Motor neuron (in vitro differentiated cells): Measurements from ENCODE around the gene RECQL5. TPM values are rescaled to one million over a fixed set of nuclear protein-coding genes. Genes with fewer than 3 reads are reported as not detected.

Source experiments
- ATAC-seq, 8 experiments: fragments of 200-7000 bp; cut with Tn5 transposase; replicated peaks in 6 of 8; 2 replicates each; pipeline ENCODE4 v1.8.0; 2021; ENCODE audit warnings: mild to moderate bottlenecking in 8 of 8, moderate library complexity in 8 of 8
- H3K27ac ChIP-seq, 2 donors: fragments of 250-450 bp; sonication (Bioruptor Pico); 2 replicates each; pipeline ENCODE4 v1.9.0; 2021; ENCODE audit warnings: antibody characterized with exemption in 2 of 2, mild to moderate bottlenecking in 2 of 2, moderate library complexity in 1 of 2
- H3K4me1 ChIP-seq, 2 donors: fragments of 250-450 bp; sonication (Bioruptor Pico); replicated peaks in 1 of 2; 2 replicates each; pipeline ENCODE4 v1.6.1; 2021; ENCODE audit warnings: antibody characterized with exemption in 2 of 2, mild to moderate bottlenecking in 2 of 2, moderate library complexity in 1 of 2
- H3K4me3 ChIP-seq, 5 donors: fragments of 250-450 bp; sonication (Bioruptor Pico); 2 replicates each; pipeline ENCODE4 v1.9.0; 2021; ENCODE audit warnings: antibody characterized with exemption in 5 of 5, mild to moderate bottlenecking in 5 of 5, moderate library complexity in 4 of 5
- WGBS, 10 experiments: fragments of 450-650 bp; shearing (Covaris generic); methylation state at CpG; one replicate each; pipeline ENCODE4 v1.0.0; 2022; 5-methylcytosine and 5-hydroxymethylcytosine counted together
- in situ Hi-C, 9 experiments: fragments of 400-800 bp; cut with MboI; loops; one replicate each; pipeline ENCODE4 v1.15.0; 2021; ENCODE audit warnings: low sequenced_read_pairs in 9 of 9, low pct_unique_long_range_greater_than_20kb in 2 of 9; ENCODE audit not compliant: unreplicated experiment in 9 of 9
- total RNA-seq, 8 experiments: library from RNA; unstranded; fragments of 300-600 nt; gene quantifications; 2 replicates each; pipeline versions ENCODE4 v1.2.3 to v1.2.4, GENCODE V29; 2022

RECQL5 gene
- total RNA-seq, 8 experiments from 2014 or later: 12.6 to 58.3 (median 22.8) TPM

- H3K4me1 ChIP-seq: no peaks in the 10 kb centered on the region
- in situ Hi-C loops: no loop called here
- peak in 2 of 8 experiments; percentile 5 to 20 for ATAC-seq
- H3K4me3 ChIP-seq: no peak overlapping the region
- H3K27ac ChIP-seq: no peak overlapping the region
- 0 to 100% (median 80%) methylated on average over 1 to 3 of the region's 3 CpGs; no CpG with 5 or more reads in 2 of the 10 experiments for WGBS, 10 experiments
Observed at GRCh38 chr17:75681289-75681688, 14.3 kb upstream of the RECQL5 start.

GRCh38 chr17:75680431-75680830 lies 13.5 kb upstream of the RECQL5 start:
- no peak overlapping the region for H3K4me3 ChIP-seq
- no peak overlapping the region for H3K27ac ChIP-seq
- WGBS, 10 experiments: 79 to 100% (median 92%) methylated on average over 1 to 6 of the region's 10 CpGs; no CpG with 5 or more reads in 3 of the 10 experiments
- no peaks in the 10 kb centered on the region for H3K4me1 ChIP-seq
- in situ Hi-C loops: no loop called here
- ATAC-seq: no peak

- Histone ChIP-seq H3K4me3 (no peak overlapping the region), H3K27ac (no peak overlapping the region), H3K4me1 (no peaks in the 10 kb centered on the region)
- 9 to 100% (median 86%) methylated on average over 2 to 11 of the region's 11 CpGs for WGBS, 10 experiments
- ATAC-seq: peak in 4 of 8 experiments; percentile 35 to 84 (median 71)
- in situ Hi-C loops: loop anchor here in 1 of 9 experiments (10.0 kb wide), 1 partner anchor 65 kb away; no protein-coding TSS in a partner anchor
Observed at GRCh38 chr17:75679706-75680211, 12.8 kb upstream of the RECQL5 start.

- Histone ChIP-seq H3K4me1 (no peaks in the 10 kb centered on the region), H3K4me3 (no peak overlapping the region), H3K27ac (no peak overlapping the region)
- ATAC-seq: no peak
- in situ Hi-C loops: loop anchor here in 1 of 9 experiments (10.0 kb wide), 1 partner anchor 68 kb away; no protein-coding TSS in a partner anchor
- WGBS, 10 experiments: 47 to 100% (median 76%) methylated on average over 1 to 3 of the region's 3 CpGs; no CpG with 5 or more reads in 2 of the 10 experiments
Observed at GRCh38 chr17:75676461-75676860, 9.5 kb upstream of the RECQL5 start.

GRCh38 chr17:75673487-75673886 lies 6.5 kb upstream of the RECQL5 start:
- no peak overlapping the region for H3K4me3 ChIP-seq
- in situ Hi-C loops: loop anchor here in 3 of 9 experiments (5.0 to 10.0 kb wide), 2 partner anchors 71 to 74 kb away; no protein-coding TSS in a partner anchor
- 66 to 100% (median 84%) methylated on average over 1 to 4 of the region's 4 CpGs; no CpG with 5 or more reads in 5 of the 10 experiments for WGBS, 10 experiments
- peaks cover 0 to 2% of the 10 kb centered on the region in 2 donors for H3K4me1 ChIP-seq
- no peak for ATAC-seq
- no peak overlapping the region for H3K27ac ChIP-seq

GRCh38 chr17:75672011-75672410 lies 5.1 kb upstream of the RECQL5 start:
- Histone ChIP-seq H3K4me3 (no peak overlapping the region), H3K27ac (no peak overlapping the region), H3K4me1 (peaks cover 6% of the 10 kb centered on the region in 2 donors)
- 84 to 100% (median 98%) methylated on average over 1 to 5 of the region's 5 CpGs; no CpG with 5 or more reads in 2 of the 10 experiments for WGBS, 10 experiments
- ATAC-seq: no peak
- in situ Hi-C loops: loop anchor here in 3 of 9 experiments (5.0 to 10.0 kb wide), 2 partner anchors 73 to 75 kb away; no protein-coding TSS in a partner anchor

- no peak for ATAC-seq
- no peak overlapping the region for H3K4me3 ChIP-seq
- WGBS, 10 experiments: 60 to 100% (median 75%) methylated on average over 1 to 5 of the region's 5 CpGs; no CpG with 5 or more reads in 3 of the 10 experiments
- in situ Hi-C loops: loop anchor here in 3 of 9 experiments (5.0 to 10.0 kb wide), 2 partner anchors 74 to 76 kb away; no protein-coding TSS in a partner anchor
- H3K27ac ChIP-seq: no peak overlapping the region
- H3K4me1 ChIP-seq: peaks cover 11 to 12% of the 10 kb centered on the region in 2 donors
Observed at GRCh38 chr17:75670868-75671267, 3.9 kb upstream of the RECQL5 start.

- H3K27ac ChIP-seq: no peak overlapping the region
- in situ Hi-C loops: no loop called here
- 38 to 100% (median 88%) methylated on average over 2 to 4 of the region's 4 CpGs for WGBS, 10 experiments
- H3K4me3 ChIP-seq: peak overlapping the region in 3 of 5 donors; percentile 82 to 89 (median 87)
- peaks cover 13 to 14% of the 10 kb centered on the region in 2 donors for H3K4me1 ChIP-seq
- no peak for ATAC-seq
Observed at GRCh38 chr17:75668489-75668888, 1.5 kb upstream of the RECQL5 start.

GRCh38 chr17:75667825-75668224 lies 871 bp upstream of the RECQL5 start:
- H3K27ac ChIP-seq: peak overlapping the region in 1 of 2 donors; percentile 93
- ATAC-seq: no peak
- peak overlapping the region; percentile 82 to 95 (median 89) for H3K4me3 ChIP-seq
- in situ Hi-C loops: no loop called here
- H3K4me1 ChIP-seq: peaks cover 13 to 14% of the 10 kb centered on the region in 2 donors
- WGBS, 10 experiments: 0 to 33% (median 2%) methylated on average over 1 to 4 of the region's 4 CpGs; no CpG with 5 or more reads in 2 of the 10 experiments

GRCh38 chr17:75665981-75666380 lies 973 bp downstream of the RECQL5 start:
- in situ Hi-C loops: no loop called here
- no peak for ATAC-seq

GRCh38 chr17:75664099-75664549 lies 2.8 kb downstream of the RECQL5 start:
- WGBS, 10 experiments: 68 to 100% (median 88%) methylated on average over 1 to 3 of the region's 3 CpGs; no CpG with 5 or more reads in 1 of the 10 experiments
- Histone ChIP-seq H3K27ac (no peak overlapping the region), H3K4me1 (peaks cover 13 to 14% of the 10 kb centered on the region in 2 donors), H3K4me3 (no peak overlapping the region)
- in situ Hi-C loops: no loop called here
- no peak for ATAC-seq

More at GRCh38 chr17:75665981-75666380, 973 bp downstream of the RECQL5 start:
- 50 to 95% (median 80%) methylated on average over 1 to 10 of the region's 10 CpGs for WGBS, 10 experiments
- Histone ChIP-seq H3K27ac (no peak overlapping the region), H3K4me3 (peak overlapping the region; percentile 82 to 95 (median 89)), H3K4me1 (peaks cover 13 to 14% of the 10 kb centered on the region in 2 donors)

- no peak for ATAC-seq
- Histone ChIP-seq H3K27ac (no peak overlapping the region), H3K4me1 (peaks cover 7 to 8% of the 10 kb centered on the region in 2 donors), H3K4me3 (no peak overlapping the region)
- 80 to 100% (median 93%) methylated on average over 1 to 4 of the region's 9 CpGs; no CpG with 5 or more reads in 6 of the 10 experiments for WGBS, 10 experiments
- in situ Hi-C loops: no loop called here
Observed at GRCh38 chr17:75662511-75662910, 4.4 kb downstream of the RECQL5 start.

- H3K27ac ChIP-seq: no peak overlapping the region
- 40 to 91% (median 80%) methylated on average over 1 to 3 of the region's 4 CpGs; no CpG with 5 or more reads in 7 of the 10 experiments for WGBS, 10 experiments
- in situ Hi-C loops: no loop called here
- no peak overlapping the region for H3K4me3 ChIP-seq
- ATAC-seq: no peak
- peaks cover 7 to 8% of the 10 kb centered on the region in 2 donors for H3K4me1 ChIP-seq
Observed at GRCh38 chr17:75661531-75661930, 5.4 kb downstream of the RECQL5 start.
